Panc1 (cell line): ENCODE results near the gene TRAPPC10.
"Not testable (repeated sequence)": the region's sequence is repeated elsewhere in the genome, so short reads cannot be mapped to it uniquely, and the experiment has no call there.

ENCODE experiments used
- POLR2AphosphoS5 ChIP-seq: IDR thresholded peaks from 2 replicates; pipeline ENCODE4 v1.6.1; 2012; ENCODE audit warnings: mild to moderate bottlenecking, low read depth, low read length, moderate library complexity
- SIN3A ChIP-seq: IDR thresholded peaks from 2 replicates; pipeline ENCODE4 v1.6.1; 2012; ENCODE audit warnings: low read depth, mild to moderate bottlenecking, low read length, moderate library complexity, borderline replicate concordance; ENCODE audit not compliant: insufficient read depth
- TCF7L2 ChIP-seq: IDR thresholded peaks from 2 replicates; pipeline ENCODE4 v1.6.1; 2011; ENCODE audit warnings: mild to moderate bottlenecking, low read depth, low read length, inconsistent platforms
- TF ChIP-seq, protein P1 (sequence below): fragments of 450-650 bp; IDR thresholded peaks from 2 replicates; pipeline ENCODE4 v1.5.1; 2017; ENCODE audit warnings: mild to moderate bottlenecking
- TF ChIP-seq, protein P2 (sequence below), 2 experiments: IDR thresholded peaks; 2 replicates each; pipeline ENCODE4 v1.6.1; 2011 to 2012; ENCODE audit warnings: low read depth in 2 of 2, control low read depth in 1 of 2, low read length in 1 of 2, mild to moderate bottlenecking in 1 of 2, moderate library complexity in 1 of 2; ENCODE audit not compliant: insufficient read depth in 1 of 2

GRCh38 chr21:44107589-44107988 lies 95.5 kb downstream of the TRAPPC10 start:
- TF ChIP-seq, protein P1, sequence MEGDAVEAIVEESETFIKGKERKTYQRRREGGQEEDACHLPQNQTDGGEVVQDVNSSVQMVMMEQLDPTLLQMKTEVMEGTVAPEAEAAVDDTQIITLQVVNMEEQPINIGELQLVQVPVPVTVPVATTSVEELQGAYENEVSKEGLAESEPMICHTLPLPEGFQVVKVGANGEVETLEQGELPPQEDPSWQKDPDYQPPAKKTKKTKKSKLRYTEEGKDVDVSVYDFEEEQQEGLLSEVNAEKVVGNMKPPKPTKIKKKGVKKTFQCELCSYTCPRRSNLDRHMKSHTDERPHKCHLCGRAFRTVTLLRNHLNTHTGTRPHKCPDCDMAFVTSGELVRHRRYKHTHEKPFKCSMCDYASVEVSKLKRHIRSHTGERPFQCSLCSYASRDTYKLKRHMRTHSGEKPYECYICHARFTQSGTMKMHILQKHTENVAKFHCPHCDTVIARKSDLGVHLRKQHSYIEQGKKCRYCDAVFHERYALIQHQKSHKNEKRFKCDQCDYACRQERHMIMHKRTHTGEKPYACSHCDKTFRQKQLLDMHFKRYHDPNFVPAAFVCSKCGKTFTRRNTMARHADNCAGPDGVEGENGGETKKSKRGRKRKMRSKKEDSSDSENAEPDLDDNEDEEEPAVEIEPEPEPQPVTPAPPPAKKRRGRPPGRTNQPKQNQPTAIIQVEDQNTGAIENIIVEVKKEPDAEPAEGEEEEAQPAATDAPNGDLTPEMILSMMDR, result not testable (repeated sequence)
- TF ChIP-seq POLR2AphosphoS5, TCF7L2, SIN3A: not testable (repeated sequence)
- TF ChIP-seq, protein P2, sequence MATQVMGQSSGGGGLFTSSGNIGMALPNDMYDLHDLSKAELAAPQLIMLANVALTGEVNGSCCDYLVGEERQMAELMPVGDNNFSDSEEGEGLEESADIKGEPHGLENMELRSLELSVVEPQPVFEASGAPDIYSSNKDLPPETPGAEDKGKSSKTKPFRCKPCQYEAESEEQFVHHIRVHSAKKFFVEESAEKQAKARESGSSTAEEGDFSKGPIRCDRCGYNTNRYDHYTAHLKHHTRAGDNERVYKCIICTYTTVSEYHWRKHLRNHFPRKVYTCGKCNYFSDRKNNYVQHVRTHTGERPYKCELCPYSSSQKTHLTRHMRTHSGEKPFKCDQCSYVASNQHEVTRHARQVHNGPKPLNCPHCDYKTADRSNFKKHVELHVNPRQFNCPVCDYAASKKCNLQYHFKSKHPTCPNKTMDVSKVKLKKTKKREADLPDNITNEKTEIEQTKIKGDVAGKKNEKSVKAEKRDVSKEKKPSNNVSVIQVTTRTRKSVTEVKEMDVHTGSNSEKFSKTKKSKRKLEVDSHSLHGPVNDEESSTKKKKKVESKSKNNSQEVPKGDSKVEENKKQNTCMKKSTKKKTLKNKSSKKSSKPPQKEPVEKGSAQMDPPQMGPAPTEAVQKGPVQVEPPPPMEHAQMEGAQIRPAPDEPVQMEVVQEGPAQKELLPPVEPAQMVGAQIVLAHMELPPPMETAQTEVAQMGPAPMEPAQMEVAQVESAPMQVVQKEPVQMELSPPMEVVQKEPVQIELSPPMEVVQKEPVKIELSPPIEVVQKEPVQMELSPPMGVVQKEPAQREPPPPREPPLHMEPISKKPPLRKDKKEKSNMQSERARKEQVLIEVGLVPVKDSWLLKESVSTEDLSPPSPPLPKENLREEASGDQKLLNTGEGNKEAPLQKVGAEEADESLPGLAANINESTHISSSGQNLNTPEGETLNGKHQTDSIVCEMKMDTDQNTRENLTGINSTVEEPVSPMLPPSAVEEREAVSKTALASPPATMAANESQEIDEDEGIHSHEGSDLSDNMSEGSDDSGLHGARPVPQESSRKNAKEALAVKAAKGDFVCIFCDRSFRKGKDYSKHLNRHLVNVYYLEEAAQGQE (IDR thresholded peaks at IDR 0.05; ENCODE audit: insufficient read depth in 1 of 2, low read depth in 2 of 2, low read length in 1 of 2), result not testable (repeated sequence)
